CD4-positive, alpha-beta T cell treated with Interleukin-4 for 4 hours (primary cell): ENCODE measurements around the gene TEX36.
"Not testable (repeated sequence)": the region's sequence is repeated elsewhere in the genome, so short reads cannot be mapped to it uniquely, and the experiment has no call there.

Experiments used
- DNase-seq: peaks from one replicate; pipeline ENCODE4 v3.0.0-alpha.2; 2020

TEX36 gene

DNA sequence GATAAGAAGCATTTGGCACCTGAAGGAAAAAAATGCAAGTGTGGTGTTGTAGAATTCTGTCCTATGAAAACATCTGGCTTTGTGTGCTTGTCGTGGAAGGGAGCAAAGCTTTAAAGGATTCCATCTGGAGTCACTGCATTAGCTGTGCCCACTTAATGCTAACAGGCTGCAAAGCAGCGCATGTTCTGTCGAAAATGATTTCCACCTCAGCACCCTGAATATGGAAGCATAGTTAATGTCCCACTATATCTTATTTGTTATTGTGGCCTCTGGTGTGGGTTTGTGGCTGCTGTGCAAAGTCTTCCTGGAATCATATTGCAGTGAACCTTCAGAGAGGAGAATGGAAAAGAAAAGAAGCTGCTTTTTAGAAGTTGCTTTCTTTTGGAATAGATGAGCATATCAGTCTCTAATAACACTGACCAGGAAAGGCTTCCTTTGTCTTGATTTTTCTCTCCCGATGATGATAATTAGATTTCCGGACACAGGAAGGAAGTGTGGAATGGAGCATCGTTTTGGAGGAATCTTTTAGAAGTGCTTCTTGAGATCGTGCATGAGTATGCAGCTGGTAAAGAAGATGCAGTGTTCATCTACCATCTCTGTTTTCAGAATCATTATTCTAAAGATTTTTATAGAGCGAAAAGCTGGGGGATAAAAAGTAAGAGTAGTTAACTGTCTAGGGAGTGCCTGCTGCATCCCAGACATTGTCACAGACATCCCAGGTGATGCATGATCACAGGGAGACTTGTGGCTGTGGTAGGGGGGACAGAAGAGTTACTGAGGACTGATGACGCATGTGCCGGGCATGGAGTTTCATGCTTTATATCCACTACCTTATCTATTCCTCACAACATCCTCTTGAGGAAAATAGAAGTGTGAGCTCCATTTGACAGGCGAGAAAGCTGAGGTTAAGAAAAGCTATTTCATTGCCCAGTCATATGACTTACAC is 54.6 kb downstream of the TEX36 start:
- DNase-seq, result no peak

DNA sequence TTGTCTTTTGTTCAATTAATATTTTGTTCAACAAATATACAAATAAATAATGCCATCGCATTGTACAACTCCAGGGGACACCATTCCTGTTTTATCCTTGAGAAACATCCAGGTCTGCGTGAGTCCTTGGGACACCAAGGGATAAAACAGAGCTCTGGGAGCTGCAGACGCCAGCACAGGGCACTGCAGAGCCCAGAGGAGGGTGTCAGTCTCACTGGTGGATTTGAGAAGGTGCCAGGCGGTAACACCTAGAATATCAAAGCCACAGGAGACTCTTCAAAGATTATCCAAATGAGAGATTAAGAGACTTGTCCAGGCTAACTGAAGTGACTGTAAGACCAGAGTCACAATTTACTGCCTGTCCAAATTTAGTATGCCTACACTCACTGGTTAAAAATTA is 55.3 kb downstream of the TEX36 start:
- DNase-seq, result no peak

DNA sequence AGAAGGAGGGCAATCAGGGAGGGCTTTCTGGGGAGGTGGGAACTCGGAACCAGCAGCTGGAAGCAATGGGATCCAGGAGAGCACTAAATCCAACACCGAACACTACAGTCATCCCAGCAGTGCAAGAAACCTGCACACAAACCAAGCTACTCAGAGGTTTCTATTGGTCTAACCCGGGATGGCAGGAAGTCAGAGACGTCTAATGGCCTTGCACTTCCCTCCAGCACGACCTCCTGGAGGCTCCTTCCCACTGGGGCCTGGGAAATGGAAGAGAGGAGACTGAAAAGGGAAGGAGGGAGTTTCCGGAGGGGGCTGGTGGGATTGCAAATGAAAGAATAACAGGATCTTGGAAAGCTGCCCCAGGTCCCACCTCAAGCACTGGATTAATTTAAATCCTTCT is 56.3 kb downstream of the TEX36 start:
- DNase-seq, result no peak

DNA sequence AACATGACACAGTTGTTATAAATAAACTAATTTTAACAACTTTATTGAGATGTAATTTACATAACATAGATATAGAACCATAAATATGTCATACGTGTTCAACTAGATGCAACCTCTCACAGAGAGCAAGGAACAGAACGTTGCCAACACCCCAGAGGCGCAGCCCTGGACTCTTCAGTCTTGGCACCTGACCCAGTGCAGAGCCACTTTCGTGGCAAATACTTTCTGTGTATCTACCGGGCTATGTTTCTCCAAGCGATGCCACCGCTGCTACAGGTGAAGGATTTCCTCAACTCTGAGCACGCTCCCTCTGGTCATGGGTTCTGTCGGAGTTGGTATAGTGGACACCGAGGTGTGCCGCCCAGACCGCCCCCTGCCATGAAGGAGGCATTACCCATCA is 57.4 kb downstream of the TEX36 start:
- no peak for DNase-seq

DNA sequence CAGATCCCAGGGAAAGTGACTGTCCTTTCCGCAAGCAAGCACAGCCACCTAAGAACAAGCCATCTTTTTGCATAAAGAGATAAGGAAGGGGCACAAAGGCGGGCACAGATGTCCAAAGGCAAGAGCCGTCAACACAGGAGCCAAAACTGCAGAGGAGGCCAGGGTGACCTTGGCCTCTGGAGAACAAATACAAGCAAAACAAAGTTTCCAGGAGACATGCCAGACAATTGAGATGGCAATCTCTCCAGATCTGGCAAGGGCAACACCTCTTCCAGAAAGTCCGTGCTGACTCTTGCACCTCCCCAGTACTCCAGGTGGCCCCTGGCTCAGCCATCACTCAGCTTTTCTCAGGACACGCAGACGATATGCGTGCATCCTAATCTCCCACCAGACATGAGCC is 58.2 kb downstream of the TEX36 start:
- DNase-seq, result no peak

DNA sequence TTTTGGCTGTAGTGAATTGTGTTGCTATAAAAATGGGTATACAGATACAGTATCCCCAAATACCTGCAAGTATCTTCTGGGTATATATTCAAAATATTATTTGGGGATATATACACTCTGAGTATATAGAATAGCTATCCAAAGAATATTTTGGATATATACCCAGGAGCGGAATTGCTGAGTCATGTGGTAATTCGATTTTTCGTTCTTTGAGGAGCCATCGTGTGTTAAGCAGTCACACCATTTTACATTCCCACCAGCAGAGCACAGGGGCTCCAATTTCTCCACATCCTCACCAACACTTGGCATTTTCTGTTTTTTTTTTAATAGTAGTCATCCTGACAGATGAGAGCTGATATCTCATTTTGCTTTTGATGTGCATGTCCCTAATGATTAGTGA is 61.9 kb downstream of the TEX36 start:
- no peak for DNase-seq

DNA sequence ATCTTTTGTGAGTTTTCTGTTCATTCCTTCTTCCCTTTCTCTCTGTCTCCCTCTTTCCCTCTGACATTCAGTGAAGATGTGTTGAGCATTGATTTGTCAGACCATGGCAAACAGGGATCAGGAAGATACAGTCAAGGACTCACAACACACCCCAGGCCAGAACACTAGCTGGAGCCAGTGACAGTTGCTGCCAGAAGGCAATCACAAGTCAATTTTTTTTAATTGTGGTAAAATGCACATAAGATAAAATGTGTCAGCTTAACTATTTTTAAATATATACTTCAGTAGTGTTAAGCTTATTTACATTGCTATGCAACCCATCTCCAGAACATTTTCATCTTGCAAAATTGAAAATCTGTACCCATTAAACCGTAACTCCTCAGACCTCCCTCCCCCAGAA is 62.6 kb downstream of the TEX36 start:
- DNase-seq, result no peak

DNA sequence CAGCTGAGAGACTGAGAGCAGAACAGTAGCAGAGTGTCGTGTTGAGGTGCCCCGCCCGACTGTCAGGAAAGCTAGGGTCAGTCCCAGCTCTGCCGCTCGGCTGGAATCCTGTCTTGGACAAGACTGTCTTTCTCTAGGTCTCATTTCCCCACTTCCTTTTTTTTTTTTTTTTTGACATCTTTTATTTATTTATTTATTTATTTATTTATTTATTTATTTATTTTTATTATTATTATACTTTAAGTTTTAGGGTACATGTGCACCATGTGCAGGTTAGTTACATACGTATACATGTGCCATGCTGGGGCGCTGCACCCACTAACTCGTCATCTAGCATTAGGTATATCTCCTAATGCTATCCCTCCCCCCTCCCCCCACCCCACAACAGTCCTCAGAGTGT is 69.9 kb downstream of the TEX36 start:
- DNase-seq, result not testable (repeated sequence)

DNA sequence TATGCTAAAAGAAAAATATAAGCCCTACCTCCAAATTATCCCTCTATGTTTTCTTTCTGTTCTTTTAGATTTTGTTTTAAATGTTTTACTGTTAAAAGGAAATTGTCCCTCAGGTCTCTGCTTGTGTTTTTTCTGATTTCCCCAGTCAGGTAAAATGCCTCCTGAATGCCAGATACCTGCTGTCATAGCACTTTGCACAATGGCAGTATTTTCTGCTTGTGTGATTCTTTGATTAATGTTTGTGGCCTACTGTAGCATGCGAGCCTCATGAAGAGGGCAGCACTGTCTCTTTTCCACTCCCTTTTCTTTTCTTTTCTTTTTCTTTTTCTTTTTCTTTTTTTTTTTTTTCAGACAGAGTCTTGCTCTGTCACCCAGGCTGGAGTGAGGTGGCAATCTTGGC is 71.2 kb downstream of the TEX36 start:
- no peak for DNase-seq

DNA sequence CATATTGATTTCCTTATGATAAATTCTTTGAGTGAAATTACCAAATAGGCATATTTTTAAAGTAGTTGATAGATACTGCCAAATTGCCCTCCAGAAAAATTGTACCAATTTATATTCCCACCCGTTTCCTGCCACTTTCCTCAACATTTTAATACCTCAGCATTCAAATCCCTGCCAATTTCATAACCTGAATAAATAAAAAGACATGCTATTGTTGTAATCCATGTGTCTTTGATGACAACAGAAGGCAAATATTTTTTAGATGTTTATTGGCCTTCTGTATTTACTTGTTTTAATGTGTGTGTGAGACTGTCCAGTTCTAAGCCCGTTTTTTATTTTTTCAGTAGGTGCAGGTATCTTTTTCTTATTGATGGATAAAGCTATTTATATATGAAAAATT is 71.7 kb downstream of the TEX36 start:
- DNase-seq, result no peak

DNA sequence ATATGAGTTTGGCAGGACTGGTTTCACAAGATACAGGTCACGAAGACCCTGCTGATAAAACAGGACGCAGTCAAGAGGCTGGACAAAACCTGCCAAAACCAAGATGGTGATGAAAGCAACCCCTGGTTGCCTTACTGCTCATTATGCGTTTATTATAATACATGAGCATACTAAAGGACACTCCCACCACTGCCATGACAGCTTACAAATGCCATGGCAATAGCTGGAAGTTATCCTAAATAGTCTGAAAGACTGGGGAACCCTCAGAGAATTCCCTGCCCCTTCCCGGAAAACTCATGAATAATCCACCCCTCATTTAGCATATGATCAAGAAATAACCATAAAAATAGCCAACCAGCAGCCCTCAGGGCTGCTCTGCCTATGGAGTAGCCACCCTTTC is 73.1 kb downstream of the TEX36 start:
- DNase-seq, result no peak

DNA sequence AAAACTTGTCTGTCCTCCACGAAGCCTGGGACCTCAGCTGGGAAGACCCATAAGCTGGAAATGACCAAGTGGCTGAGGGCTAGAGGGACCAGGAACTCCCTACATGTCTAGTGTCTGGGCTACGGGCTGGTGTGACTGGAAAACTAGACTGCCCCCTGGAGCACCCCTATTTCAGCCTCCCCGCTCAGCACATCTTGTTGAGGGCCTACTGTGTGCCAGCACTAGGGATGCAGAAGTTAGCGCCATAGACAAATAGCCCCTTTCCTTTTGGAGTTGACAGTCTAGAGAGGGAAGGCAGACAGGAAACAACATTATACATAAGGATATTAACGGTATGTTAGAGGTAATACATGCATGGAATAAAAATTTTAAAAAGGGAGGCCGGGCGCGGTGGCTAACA is 74.5 kb downstream of the TEX36 start:
- no peak for DNase-seq

DNA sequence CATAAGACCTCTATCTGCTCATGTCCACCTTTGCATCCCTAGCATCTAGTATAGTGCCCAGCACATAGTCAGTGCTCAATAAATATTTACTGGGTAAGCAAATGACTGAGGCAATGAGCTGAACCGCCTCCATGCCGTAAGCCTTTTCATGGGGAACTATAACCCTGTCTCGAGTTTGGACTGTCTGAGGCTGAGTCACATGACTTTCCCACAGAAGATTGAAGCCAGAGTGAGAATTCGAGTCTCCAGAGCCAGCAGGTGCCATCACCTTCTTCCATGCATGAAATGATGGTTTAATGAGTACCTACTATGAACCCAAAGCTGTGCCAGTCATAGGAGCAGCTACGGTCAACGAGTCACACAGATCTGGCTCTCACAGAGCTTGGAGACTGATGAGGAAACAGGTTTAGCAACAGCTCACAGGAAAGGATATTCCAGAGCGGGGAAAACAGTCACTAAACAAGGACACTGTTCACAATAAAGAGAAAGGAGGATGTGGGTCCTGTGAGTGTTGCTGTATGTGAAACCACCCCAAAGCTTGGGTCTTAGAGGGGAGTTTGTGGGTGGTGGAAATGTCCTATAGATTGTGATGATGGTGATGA is 75.2 kb downstream of the TEX36 start:
- no peak for DNase-seq

DNA sequence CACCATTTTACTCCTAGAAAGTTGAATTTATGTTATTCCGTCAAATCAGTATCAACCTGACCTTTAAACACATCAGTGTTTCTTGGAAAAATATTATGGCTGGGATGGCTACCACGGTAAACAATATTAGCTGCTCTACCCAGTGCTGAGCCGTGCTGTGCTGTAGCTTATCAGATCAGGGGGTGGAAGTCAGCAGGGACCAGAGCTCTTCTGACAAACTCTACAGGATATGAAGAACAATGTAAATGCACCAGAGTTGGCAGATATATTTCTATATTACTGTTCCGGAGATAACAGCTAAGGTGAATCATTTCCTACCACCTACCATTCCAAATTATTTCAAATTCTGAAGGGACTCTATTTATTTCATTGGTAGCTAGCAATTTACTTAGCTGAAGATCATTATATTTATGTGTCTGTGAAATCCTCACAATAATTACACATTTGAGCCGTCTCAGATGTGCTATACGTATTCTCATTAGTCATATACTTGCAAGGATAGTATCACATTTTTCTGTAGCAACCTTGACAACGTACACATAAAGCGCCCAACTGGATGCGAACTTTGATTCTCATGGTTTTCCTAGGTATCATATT is 76.5 kb downstream of the TEX36 start:
- DNase-seq, result no peak
